Measurements from ENCODE around the gene ZBTB17. TPM values are rescaled to one million over a fixed set of nuclear protein-coding genes. Genes with fewer than 3 reads are reported as not detected.
A peak's percentile ranks its signal among the peaks of the same experiment; 100 is the strongest.

ZBTB17 gene
- total and polyA plus RNA-seq, 2 experiments from 2014 or later: 21.9 to 26.6 TPM

DNA sequence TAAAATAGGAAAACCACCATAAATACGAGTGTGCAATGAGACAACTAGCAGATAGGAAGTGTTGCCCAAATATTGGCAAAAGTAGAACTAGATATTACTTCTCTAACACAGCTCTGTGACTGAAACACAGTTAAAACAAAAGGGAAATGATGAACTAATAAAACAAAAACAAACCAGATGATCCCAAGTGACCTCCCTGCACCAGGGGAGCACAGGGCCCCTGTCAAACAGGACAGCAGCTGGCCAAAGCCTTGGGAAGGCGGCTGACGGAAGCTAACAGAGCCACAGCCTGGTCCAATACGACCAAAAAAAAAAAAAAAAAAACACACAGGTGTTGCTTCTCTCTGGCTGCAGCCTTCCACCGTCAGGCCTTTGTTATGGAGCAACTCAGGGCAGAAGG is 17.8 kb downstream of the ZBTB17 start (continued):
- TF ChIP-seq EZH2phosphoT487 (IDR thresholded peaks at IDR 0.05; ENCODE audit: unreplicated experiment): no peak
- TF ChIP-seq, protein P1, sequence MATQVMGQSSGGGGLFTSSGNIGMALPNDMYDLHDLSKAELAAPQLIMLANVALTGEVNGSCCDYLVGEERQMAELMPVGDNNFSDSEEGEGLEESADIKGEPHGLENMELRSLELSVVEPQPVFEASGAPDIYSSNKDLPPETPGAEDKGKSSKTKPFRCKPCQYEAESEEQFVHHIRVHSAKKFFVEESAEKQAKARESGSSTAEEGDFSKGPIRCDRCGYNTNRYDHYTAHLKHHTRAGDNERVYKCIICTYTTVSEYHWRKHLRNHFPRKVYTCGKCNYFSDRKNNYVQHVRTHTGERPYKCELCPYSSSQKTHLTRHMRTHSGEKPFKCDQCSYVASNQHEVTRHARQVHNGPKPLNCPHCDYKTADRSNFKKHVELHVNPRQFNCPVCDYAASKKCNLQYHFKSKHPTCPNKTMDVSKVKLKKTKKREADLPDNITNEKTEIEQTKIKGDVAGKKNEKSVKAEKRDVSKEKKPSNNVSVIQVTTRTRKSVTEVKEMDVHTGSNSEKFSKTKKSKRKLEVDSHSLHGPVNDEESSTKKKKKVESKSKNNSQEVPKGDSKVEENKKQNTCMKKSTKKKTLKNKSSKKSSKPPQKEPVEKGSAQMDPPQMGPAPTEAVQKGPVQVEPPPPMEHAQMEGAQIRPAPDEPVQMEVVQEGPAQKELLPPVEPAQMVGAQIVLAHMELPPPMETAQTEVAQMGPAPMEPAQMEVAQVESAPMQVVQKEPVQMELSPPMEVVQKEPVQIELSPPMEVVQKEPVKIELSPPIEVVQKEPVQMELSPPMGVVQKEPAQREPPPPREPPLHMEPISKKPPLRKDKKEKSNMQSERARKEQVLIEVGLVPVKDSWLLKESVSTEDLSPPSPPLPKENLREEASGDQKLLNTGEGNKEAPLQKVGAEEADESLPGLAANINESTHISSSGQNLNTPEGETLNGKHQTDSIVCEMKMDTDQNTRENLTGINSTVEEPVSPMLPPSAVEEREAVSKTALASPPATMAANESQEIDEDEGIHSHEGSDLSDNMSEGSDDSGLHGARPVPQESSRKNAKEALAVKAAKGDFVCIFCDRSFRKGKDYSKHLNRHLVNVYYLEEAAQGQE (IDR thresholded peaks at IDR 0.05; ENCODE audit: unreplicated experiment): no peak
- TF ChIP-seq NANOG (IDR thresholded peaks at IDR 0.05; ENCODE audit: borderline replicate concordance): no peak
- no peak for TF ChIP-seq STAT1 (IDR thresholded peaks at IDR 0.05; ENCODE audit: unreplicated experiment)
- no peak for TF ChIP-seq EZH2 (IDR thresholded peaks at IDR 0.05; ENCODE audit: low read depth, unreplicated experiment)
- TF ChIP-seq, protein P2, sequence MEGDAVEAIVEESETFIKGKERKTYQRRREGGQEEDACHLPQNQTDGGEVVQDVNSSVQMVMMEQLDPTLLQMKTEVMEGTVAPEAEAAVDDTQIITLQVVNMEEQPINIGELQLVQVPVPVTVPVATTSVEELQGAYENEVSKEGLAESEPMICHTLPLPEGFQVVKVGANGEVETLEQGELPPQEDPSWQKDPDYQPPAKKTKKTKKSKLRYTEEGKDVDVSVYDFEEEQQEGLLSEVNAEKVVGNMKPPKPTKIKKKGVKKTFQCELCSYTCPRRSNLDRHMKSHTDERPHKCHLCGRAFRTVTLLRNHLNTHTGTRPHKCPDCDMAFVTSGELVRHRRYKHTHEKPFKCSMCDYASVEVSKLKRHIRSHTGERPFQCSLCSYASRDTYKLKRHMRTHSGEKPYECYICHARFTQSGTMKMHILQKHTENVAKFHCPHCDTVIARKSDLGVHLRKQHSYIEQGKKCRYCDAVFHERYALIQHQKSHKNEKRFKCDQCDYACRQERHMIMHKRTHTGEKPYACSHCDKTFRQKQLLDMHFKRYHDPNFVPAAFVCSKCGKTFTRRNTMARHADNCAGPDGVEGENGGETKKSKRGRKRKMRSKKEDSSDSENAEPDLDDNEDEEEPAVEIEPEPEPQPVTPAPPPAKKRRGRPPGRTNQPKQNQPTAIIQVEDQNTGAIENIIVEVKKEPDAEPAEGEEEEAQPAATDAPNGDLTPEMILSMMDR (conservative IDR thresholded peaks at IDR 0.05; ENCODE audit: low read depth in 2 of 2): no peak

DNA sequence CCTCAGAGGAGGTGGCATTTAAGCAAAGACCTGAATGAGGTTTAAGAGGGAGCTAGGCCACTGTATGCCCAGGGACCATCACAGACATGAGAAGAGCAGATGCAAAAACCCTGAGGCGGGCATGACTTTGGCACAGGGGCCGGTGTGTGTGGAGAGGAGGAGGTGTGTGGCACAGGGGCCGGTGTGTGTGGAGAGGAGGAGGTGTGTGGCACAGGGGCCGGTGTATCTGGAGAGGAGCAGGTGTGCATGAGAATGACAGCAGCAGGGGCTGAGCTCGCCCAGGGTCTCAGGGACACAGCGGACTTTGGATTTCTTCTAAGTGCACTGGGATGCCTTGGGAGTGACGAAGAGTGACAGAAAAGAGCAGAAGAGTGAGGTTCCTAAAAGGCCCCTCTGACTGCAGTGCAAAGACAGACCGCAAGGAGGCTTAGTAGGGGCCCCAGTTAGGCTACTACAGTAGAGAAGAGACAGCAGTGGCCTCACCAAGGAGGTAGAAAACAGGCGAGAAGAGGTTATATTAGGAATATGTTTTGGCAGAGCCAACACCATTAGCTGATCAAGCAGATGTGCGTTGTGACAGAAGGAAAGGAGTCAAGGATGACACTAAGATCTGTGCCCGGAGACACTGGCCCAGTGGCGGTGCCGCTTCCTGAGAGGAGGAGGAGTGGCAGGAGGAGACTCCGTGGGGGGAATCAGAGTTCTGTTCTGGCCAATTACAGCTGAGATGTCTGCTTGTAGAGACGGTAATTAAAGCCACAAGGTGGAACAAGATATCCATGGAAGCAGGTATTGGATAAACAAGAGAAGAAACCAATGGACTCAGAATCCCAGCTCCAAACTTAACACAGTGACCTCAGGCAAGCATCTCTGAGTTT is 18.4 kb downstream of the ZBTB17 start:
- DNase-seq (ENCODE audit: low spot score) (peak; percentile 86), ATAC-seq (peak; percentile 83)
- no peaks in the 10 kb centered on the region for H3K9me3 Mint-ChIP-seq
- peaks cover 41% of the 10 kb centered on the region for H3K4me1 Mint-ChIP-seq
- 0 out of 2 replicates have a peak, but pooled peaks cover 3% of the 10 kb centered on the region for H3F3A ChIP-seq (replicated peaks; ENCODE audit: low read depth)
- no peak overlapping the region for H3K4me2 ChIP-seq
- peaks cover 12% of the 10 kb centered on the region for H3K27me3 Mint-ChIP-seq (ENCODE audit: insufficient read depth, low read depth, poor library complexity)
- H2AFZ ChIP-seq: no peak overlapping the region
- no peaks in the 10 kb centered on the region for H3K9me2 ChIP-seq (ENCODE audit: insufficient read depth)
- peaks cover 20% of the 10 kb centered on the region for H4K20me1 ChIP-seq (replicated peaks; ENCODE audit: insufficient read depth)
- no peak overlapping the region for H3K27ac Mint-ChIP-seq
- H3K27me3 ChIP-seq (ENCODE audit: insufficient read depth): no peaks in the 10 kb centered on the region
- peaks cover 4% of the 10 kb centered on the region; the same call in 1 of the 3 replicates for H3K36me3 Mint-ChIP-seq (ENCODE audit: low read depth)
- no peaks in the 10 kb centered on the region for H3K36me3 ChIP-seq (ENCODE audit: insufficient read depth)
- H3K27ac ChIP-seq (ENCODE audit: low read depth): no peak overlapping the region; the same call in 1 of the 2 replicates
- H3K4me3 Mint-ChIP-seq: peak overlapping the region; percentile 8; the same call in 1 of the 3 replicates
- no peak overlapping the region for H3K4me3 ChIP-seq
- peaks cover 32% of the 10 kb centered on the region for H3K79me2 ChIP-seq (replicated peaks; ENCODE audit: insufficient read depth)
- H3K4me1 ChIP-seq (ENCODE audit: insufficient read depth): peaks cover 20% of the 10 kb centered on the region
- TF ChIP-seq, protein P2 (conservative IDR thresholded peaks at IDR 0.05; ENCODE audit: low read depth in 2 of 2): peak; percentile 60 to 65
- no peak for TF ChIP-seq STAT1 (IDR thresholded peaks at IDR 0.05; ENCODE audit: unreplicated experiment)

Data from GM23338 (cell line).